Measurements from ENCODE around the gene TRIM47. TPM values are rescaled to one million over a fixed set of nuclear protein-coding genes. Genes with fewer than 3 reads are reported as not detected.

TRIM47 gene
- total and polyA plus RNA-seq, 2 of the 13 experiments (the other 11 are each of a cell fraction or from before 2014, with no cell fraction given) = 33.5 to 82.0 TPM

DNA sequence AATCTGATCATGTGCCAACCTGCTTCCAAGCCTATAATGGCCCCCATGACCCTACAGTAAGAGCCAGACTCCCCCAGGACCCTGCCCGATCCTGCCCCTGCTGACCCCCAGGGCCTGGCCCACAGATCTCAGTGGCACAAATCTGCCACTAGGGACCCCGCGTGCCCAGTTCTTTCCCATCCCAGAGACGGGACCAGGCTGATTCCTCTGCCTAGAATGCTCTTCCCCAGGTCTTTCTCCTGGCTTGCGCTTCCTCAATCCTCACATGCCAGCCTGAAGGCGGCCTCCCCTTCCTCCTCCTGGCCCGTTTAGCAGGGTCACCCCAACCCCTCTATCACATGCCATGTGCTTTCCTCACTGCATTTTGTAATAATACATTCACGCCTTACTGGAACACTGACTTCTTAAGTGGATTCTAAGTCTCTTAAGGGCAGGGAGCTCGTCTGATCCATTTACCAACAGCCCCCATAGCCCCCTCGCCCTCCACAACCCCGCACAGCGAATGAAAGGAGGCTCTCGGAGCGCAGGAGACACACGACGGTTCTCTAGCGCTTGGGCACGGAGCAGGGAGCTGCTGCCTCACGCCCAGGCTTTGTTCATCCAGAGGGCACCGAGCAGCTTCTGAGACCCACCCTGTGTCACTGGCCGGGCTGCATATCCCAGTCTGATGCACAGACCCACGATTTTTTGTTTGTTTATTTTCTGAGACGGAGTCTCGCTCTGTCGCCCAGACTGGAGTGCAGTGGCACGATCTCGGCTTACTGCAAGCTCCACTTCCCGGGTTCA lies 17.2 kb upstream of the TRIM47 start (continued):
- TF ChIP-seq, protein P1, sequence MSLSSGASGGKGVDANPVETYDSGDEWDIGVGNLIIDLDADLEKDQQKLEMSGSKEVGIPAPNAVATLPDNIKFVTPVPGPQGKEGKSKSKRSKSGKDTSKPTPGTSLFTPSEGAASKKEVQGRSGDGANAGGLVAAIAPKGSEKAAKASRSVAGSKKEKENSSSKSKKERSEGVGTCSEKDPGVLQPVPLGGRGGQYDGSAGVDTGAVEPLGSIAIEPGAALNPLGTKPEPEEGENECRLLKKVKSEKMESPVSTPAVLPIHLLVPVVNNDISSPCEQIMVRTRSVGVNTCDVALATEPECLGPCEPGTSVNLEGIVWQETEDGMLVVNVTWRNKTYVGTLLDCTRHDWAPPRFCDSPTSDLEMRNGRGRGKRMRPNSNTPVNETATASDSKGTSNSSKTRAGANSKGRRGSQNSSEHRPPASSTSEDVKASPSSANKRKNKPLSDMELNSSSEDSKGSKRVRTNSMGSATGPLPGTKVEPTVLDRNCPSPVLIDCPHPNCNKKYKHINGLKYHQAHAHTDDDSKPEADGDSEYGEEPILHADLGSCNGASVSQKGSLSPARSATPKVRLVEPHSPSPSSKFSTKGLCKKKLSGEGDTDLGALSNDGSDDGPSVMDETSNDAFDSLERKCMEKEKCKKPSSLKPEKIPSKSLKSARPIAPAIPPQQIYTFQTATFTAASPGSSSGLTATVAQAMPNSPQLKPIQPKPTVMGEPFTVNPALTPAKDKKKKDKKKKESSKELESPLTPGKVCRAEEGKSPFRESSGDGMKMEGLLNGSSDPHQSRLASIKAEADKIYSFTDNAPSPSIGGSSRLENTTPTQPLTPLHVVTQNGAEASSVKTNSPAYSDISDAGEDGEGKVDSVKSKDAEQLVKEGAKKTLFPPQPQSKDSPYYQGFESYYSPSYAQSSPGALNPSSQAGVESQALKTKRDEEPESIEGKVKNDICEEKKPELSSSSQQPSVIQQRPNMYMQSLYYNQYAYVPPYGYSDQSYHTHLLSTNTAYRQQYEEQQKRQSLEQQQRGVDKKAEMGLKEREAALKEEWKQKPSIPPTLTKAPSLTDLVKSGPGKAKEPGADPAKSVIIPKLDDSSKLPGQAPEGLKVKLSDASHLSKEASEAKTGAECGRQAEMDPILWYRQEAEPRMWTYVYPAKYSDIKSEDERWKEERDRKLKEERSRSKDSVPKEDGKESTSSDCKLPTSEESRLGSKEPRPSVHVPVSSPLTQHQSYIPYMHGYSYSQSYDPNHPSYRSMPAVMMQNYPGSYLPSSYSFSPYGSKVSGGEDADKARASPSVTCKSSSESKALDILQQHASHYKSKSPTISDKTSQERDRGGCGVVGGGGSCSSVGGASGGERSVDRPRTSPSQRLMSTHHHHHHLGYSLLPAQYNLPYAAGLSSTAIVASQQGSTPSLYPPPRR (CRISPR knock-in tag; IDR thresholded peaks at IDR 0.05; ENCODE audit: borderline replicate concordance) = no peak
- TF ChIP-seq ETV6 (CRISPR knock-in tag; conservative IDR thresholded peaks at IDR 0.05) = no peak
- peak; percentile 14; the same call in 1 of the 2 replicates for TF ChIP-seq ZNF501 (CRISPR knock-in tag; IDR thresholded peaks at IDR 0.05)
- no peak for TF ChIP-seq FOXK2 (IDR thresholded peaks at IDR 0.05)
- TF ChIP-seq HNRNPH1 (optimal IDR thresholded peaks at IDR 0.05; ENCODE audit: low read depth, low read length) = no peak
- 0 out of 4 replicates have a peak, but pooled peaks of 1 of the 2 experiments have one; percentile 14 for TF ChIP-seq NR2F1 (CRISPR knock-in tag; IDR thresholded peaks at IDR 0.05)
- TF ChIP-seq, protein P2, sequence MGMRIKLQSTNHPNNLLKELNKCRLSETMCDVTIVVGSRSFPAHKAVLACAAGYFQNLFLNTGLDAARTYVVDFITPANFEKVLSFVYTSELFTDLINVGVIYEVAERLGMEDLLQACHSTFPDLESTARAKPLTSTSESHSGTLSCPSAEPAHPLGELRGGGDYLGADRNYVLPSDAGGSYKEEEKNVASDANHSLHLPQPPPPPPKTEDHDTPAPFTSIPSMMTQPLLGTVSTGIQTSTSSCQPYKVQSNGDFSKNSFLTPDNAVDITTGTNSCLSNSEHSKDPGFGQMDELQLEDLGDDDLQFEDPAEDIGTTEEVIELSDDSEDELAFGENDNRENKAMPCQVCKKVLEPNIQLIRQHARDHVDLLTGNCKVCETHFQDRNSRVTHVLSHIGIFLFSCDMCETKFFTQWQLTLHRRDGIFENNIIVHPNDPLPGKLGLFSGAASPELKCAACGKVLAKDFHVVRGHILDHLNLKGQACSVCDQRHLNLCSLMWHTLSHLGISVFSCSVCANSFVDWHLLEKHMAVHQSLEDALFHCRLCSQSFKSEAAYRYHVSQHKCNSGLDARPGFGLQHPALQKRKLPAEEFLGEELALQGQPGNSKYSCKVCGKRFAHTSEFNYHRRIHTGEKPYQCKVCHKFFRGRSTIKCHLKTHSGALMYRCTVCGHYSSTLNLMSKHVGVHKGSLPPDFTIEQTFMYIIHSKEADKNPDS (CRISPR knock-in tag; IDR thresholded peaks at IDR 0.05) = 0 out of 2 replicates have a peak, but pooled peaks have one; percentile 46
- TF ChIP-seq SRSF9 (IDR thresholded peaks at IDR 0.05; ENCODE audit: borderline replicate concordance, insufficient read depth, low read depth, low read length, poor library complexity, severe bottlenecking) = no peak
- TF ChIP-seq, protein P3, sequence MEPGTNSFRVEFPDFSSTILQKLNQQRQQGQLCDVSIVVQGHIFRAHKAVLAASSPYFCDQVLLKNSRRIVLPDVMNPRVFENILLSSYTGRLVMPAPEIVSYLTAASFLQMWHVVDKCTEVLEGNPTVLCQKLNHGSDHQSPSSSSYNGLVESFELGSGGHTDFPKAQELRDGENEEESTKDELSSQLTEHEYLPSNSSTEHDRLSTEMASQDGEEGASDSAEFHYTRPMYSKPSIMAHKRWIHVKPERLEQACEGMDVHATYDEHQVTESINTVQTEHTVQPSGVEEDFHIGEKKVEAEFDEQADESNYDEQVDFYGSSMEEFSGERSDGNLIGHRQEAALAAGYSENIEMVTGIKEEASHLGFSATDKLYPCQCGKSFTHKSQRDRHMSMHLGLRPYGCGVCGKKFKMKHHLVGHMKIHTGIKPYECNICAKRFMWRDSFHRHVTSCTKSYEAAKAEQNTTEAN (CRISPR knock-in tag; conservative IDR thresholded peaks at IDR 0.05) = no peak
- TF ChIP-seq BRCA1 (CRISPR knock-in tag; IDR thresholded peaks at IDR 0.05) = peak; percentile 10; the same call in 1 of the 2 replicates
- TF ChIP-seq, protein P4, sequence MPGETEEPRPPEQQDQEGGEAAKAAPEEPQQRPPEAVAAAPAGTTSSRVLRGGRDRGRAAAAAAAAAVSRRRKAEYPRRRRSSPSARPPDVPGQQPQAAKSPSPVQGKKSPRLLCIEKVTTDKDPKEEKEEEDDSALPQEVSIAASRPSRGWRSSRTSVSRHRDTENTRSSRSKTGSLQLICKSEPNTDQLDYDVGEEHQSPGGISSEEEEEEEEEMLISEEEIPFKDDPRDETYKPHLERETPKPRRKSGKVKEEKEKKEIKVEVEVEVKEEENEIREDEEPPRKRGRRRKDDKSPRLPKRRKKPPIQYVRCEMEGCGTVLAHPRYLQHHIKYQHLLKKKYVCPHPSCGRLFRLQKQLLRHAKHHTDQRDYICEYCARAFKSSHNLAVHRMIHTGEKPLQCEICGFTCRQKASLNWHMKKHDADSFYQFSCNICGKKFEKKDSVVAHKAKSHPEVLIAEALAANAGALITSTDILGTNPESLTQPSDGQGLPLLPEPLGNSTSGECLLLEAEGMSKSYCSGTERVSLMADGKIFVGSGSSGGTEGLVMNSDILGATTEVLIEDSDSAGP (CRISPR knock-in tag; IDR thresholded peaks at IDR 0.05; ENCODE audit: borderline replicate concordance) = no peak; the same call in 1 of the 2 replicates
- TF ChIP-seq, protein P5, sequence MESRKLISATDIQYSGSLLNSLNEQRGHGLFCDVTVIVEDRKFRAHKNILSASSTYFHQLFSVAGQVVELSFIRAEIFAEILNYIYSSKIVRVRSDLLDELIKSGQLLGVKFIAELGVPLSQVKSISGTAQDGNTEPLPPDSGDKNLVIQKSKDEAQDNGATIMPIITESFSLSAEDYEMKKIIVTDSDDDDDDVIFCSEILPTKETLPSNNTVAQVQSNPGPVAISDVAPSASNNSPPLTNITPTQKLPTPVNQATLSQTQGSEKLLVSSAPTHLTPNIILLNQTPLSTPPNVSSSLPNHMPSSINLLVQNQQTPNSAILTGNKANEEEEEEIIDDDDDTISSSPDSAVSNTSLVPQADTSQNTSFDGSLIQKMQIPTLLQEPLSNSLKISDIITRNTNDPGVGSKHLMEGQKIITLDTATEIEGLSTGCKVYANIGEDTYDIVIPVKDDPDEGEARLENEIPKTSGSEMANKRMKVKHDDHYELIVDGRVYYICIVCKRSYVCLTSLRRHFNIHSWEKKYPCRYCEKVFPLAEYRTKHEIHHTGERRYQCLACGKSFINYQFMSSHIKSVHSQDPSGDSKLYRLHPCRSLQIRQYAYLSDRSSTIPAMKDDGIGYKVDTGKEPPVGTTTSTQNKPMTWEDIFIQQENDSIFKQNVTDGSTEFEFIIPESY (CRISPR knock-in tag; IDR thresholded peaks at IDR 0.05) = no peak
- TF ChIP-seq ZNF121 (CRISPR knock-in tag; IDR thresholded peaks at IDR 0.05) = peak; percentile 20; the same call in 1 of the 2 replicates

Data from HepG2 (cell line).